HUES48 (cell line): Measurements from ENCODE around the gene CXXC1.
"Not testable (repeated sequence)": the region's sequence is repeated elsewhere in the genome, so short reads cannot be mapped to it uniquely, and the experiment has no call there.

Experiments
- H3K27ac ChIP-seq: one replicate; pipeline ENCODE4 v1.7.0; 2013; ENCODE audit warnings: low read depth, low read length, inconsistent platforms
- H3K27me3 ChIP-seq: 2 replicates; pipeline ENCODE4 v1.6.1; 2013; ENCODE audit warnings: mild to moderate bottlenecking, low read length; ENCODE audit not compliant: control insufficient read depth, insufficient read depth
- H3K36me3 ChIP-seq: 2 replicates; pipeline ENCODE4 v1.6.1; 2013; ENCODE audit warnings: low read length; ENCODE audit not compliant: control insufficient read depth, insufficient read depth
- H3K4me1 ChIP-seq: 2 replicates; pipeline ENCODE4 v1.6.1; 2013; ENCODE audit warnings: mild to moderate bottlenecking, low read length; ENCODE audit not compliant: control insufficient read depth, insufficient read depth
- H3K4me3 ChIP-seq: 2 replicates; pipeline ENCODE4 v1.5.1; 2013; ENCODE audit warnings: mild to moderate bottlenecking, low read depth, low read length
- H3K9ac ChIP-seq: 2 replicates; pipeline ENCODE4 v1.6.1; 2013; ENCODE audit warnings: mild to moderate bottlenecking, low read depth, low read length, moderate library complexity
- H3K9me3 ChIP-seq: 2 replicates; pipeline ENCODE4 v1.6.1; 2013; ENCODE audit warnings: low read length; ENCODE audit not compliant: control insufficient read depth, insufficient read depth

Gene CXXC1

DNA sequence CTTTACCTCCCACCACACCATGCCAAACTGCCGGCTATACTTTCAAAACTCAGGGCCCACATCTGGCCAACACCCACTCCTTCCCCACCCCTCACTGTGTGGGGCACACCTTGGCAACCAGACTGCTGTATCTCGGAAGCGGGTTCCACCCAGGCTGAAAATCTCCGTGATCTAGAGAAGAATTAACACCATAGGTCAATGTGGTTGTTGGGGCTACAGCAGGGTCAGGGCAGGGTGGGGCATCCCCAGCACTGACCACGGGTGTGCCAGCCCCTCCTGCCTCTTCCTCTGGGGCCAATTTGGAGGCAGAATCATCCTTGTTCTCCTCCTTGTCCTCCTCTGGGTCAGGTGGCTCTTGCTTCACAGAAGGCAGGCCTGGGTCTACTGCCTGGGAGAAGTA, 14.9 kb downstream of the CXXC1 start:
- Histone ChIP-seq H3K4me3 (no peak overlapping the region), H3K27ac (no peak overlapping the region), H3K9ac (no peak overlapping the region), H3K4me1 (0 out of 2 replicates have a peak, but pooled peaks cover 6% of the 10 kb centered on the region), H3K36me3 (peaks cover 86% of the 10 kb centered on the region), H3K27me3 (no peaks in the 10 kb centered on the region), H3K9me3 (no peaks in the 10 kb centered on the region)

- H3K27ac ChIP-seq, result no peak overlapping the region
- H3K27me3 ChIP-seq, result no peaks in the 10 kb centered on the region; the same call in none of the 2 replicates
- no peaks in the 10 kb centered on the region for H3K9me3 ChIP-seq
- H3K4me1 ChIP-seq, result peaks cover 10% of the 10 kb centered on the region; the same call in 1 of the 2 replicates
- peaks cover 44% of the 10 kb centered on the region for H3K36me3 ChIP-seq
- peak overlapping the region; percentile 45 for H3K9ac ChIP-seq
- H3K4me3 ChIP-seq, result peak overlapping the region; percentile 79
Measured at GRCh38 chr18:50268022-50268747, 19.3 kb downstream of the CXXC1 start.

GRCh38 chr18:50266248-50266704, 21.2 kb downstream of the CXXC1 start, which contains the start of gene CFAP53:
CFAP53 (minus strand) TSS chr18:50266495; CDS start chr18:50266404, 91 bp downstream.
- peaks cover 10% of the 10 kb centered on the region; the same call in 1 of the 2 replicates for H3K4me1 ChIP-seq
- H3K27me3 ChIP-seq, result no peaks in the 10 kb centered on the region; the same call in none of the 2 replicates
- H3K9ac ChIP-seq, result no peak within 1 kb of the TSS
- H3K9me3 ChIP-seq, result no peaks in the 10 kb centered on the region
- peak within 1 kb of the TSS; percentile 90 for H3K4me3 ChIP-seq
- peaks cover 25% of the 10 kb centered on the region for H3K36me3 ChIP-seq
- H3K27ac ChIP-seq, result no peak within 1 kb of the TSS

- H3K36me3 ChIP-seq, result no peaks in the 10 kb centered on the region
- no peaks in the 10 kb centered on the region for H3K9me3 ChIP-seq
Measured at GRCh38 chr18:50262977-50263376, 24.5 kb downstream of the CXXC1 start.

DNA sequence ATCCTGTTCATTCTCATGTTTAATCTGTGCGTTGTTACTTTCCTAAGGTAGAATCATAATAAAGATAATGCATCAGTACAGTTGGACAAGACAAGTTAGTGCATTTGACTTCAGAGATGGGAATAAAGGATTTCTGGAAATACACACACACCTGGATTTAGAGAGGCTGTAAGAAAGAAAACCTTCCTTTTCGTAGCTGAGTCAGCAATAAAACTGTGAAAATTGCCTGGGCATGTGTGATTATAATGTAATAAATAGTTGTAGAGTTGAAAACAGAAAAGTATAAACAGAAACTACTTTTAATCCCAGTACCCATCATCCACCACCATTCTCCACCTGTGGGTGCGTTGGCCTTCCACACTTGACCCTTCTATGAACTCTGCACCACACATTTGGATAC, 36.6 kb downstream of the CXXC1 start:
- H3K4me3 ChIP-seq, result no peak overlapping the region
- H3K27ac ChIP-seq, result no peak overlapping the region
- H3K4me1 ChIP-seq, result peaks cover 8% of the 10 kb centered on the region
- H3K9ac ChIP-seq, result no peak overlapping the region
- H3K27me3 ChIP-seq, result no peaks in the 10 kb centered on the region
- H3K36me3 ChIP-seq, result no peaks in the 10 kb centered on the region
- no peaks in the 10 kb centered on the region for H3K9me3 ChIP-seq

More at GRCh38 chr18:50262977-50263376, 24.5 kb downstream of the CXXC1 start:
- Histone ChIP-seq H3K4me1 (peaks cover 7% of the 10 kb centered on the region; the same call in 1 of the 2 replicates), H3K9ac (no peak overlapping the region), H3K4me3 (no peak overlapping the region), H3K27ac (no peak overlapping the region), H3K27me3 (no peaks in the 10 kb centered on the region; the same call in none of the 2 replicates)

GRCh38 chr18:50249576-50249975, 37.9 kb downstream of the CXXC1 start:
- Histone ChIP-seq H3K36me3 (no peaks in the 10 kb centered on the region), H3K4me3 (no peak overlapping the region), H3K4me1 (peaks cover 8% of the 10 kb centered on the region), H3K9ac (no peak overlapping the region), H3K9me3 (no peaks in the 10 kb centered on the region), H3K27me3 (no peaks in the 10 kb centered on the region), H3K27ac (no peak overlapping the region)

DNA sequence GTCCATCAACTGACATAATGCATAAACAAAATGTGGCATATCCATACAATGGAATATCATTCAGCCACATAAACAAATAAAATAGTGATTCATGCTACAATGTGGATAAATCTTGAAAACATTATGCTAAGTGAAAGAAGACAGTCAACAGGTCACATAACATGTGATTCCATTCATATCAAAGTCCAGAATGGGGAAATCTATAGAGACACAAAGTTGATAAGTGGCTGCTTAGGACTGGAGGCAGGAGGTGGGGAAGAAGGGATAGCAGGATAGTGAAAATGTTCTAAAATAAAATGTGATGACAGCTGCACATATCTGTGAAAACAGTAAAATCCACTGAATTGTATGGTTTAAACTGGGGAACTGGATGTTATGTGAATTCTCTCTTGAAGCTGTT, 39.9 kb downstream of the CXXC1 start:
- Histone ChIP-seq H3K36me3 (no peaks in the 10 kb centered on the region), H3K27ac (no peak overlapping the region), H3K9me3 (no peaks in the 10 kb centered on the region), H3K4me3 (no peak overlapping the region), H3K4me1 (peaks cover 8% of the 10 kb centered on the region), H3K9ac (no peak overlapping the region), H3K27me3 (no peaks in the 10 kb centered on the region)

GRCh38 chr18:50241768-50242167, 45.7 kb downstream of the CXXC1 start:
- H3K27ac ChIP-seq, result not testable (repeated sequence)

GRCh38 chr18:50240080-50240563, 47.4 kb downstream of the CXXC1 start:
- Histone ChIP-seq H3K4me3 (no peak overlapping the region), H3K27ac (no peak overlapping the region), H3K36me3 (no peaks in the 10 kb centered on the region), H3K9ac (no peak overlapping the region), H3K4me1 (no peaks in the 10 kb centered on the region), H3K9me3 (peaks cover 13% of the 10 kb centered on the region), H3K27me3 (no peaks in the 10 kb centered on the region)

More at GRCh38 chr18:50241768-50242167, 45.7 kb downstream of the CXXC1 start:
- not testable (repeated sequence) for H3K4me3 ChIP-seq, H3K4me1 ChIP-seq, H3K36me3 ChIP-seq, H3K27me3 ChIP-seq, H3K9ac ChIP-seq
- H3K9me3 ChIP-seq, result peaks cover 13% of the 10 kb centered on the region

- Histone ChIP-seq H3K4me1 (0 out of 2 replicates have a peak, but pooled peaks cover 5% of the 10 kb centered on the region), H3K27ac (peak overlapping the region; percentile 36), H3K9me3 (no peaks in the 10 kb centered on the region; the same call in 1 of the 2 replicates), H3K9ac (no peak overlapping the region), H3K27me3 (no peaks in the 10 kb centered on the region), H3K36me3 (no peaks in the 10 kb centered on the region), H3K4me3 (no peak overlapping the region)
Measured at GRCh38 chr18:50232419-50232818, 55.1 kb downstream of the CXXC1 start.
